ENCODE results near the gene POLR3C.

The POLR3C gene

GRCh38 chr1:145823565-145824498, at the start of gene POLR3C, which contains the start of gene RNF115:
POLR3C (plus strand) TSS chr1:145824200; CDS start chr1:145825777, 1,577 bp downstream.
RNF115 (minus strand) TSS chr1:145824095; CDS start chr1:145823873, 222 bp downstream.
- no peak for TF ChIP-seq ZFX (IDR thresholded peaks at IDR 0.05; ENCODE audit: borderline replicate concordance)
- TF ChIP-seq CTCF (IDR thresholded peaks at IDR 0.05) = no peak
- H3K27ac ChIP-seq = peak within 1 kb of the TSS; percentile 91

- H3K27ac ChIP-seq = no peak overlapping the region
- TF ChIP-seq CTCF (IDR thresholded peaks at IDR 0.05) = no peak
- TF ChIP-seq ZFX (IDR thresholded peaks at IDR 0.05; ENCODE audit: borderline replicate concordance) = no peak
These were observed 46.4 kb upstream of the POLR3C start for GRCh38 chr1:145777357-145778145.

- no peak overlapping the region for H3K27ac ChIP-seq
- TF ChIP-seq CTCF (IDR thresholded peaks at IDR 0.05) (no peak), ZFX (IDR thresholded peaks at IDR 0.05; ENCODE audit: borderline replicate concordance) (no peak)
These were observed 45.9 kb upstream of the POLR3C start for GRCh38 chr1:145778146-145778540.

- TF ChIP-seq ZFX (IDR thresholded peaks at IDR 0.05; ENCODE audit: borderline replicate concordance) (no peak), CTCF (IDR thresholded peaks at IDR 0.05) (no peak)
- H3K27ac ChIP-seq = peak overlapping the region; percentile 54
These were observed 41.5 kb upstream of the POLR3C start for GRCh38 chr1:145782272-145783099.

- TF ChIP-seq ZFX (IDR thresholded peaks at IDR 0.05; ENCODE audit: borderline replicate concordance) = no peak
- no peak for TF ChIP-seq CTCF (IDR thresholded peaks at IDR 0.05)
- no peak overlapping the region for H3K27ac ChIP-seq
These were observed 39.6 kb upstream of the POLR3C start for GRCh38 chr1:145784409-145784808.

- no peak overlapping the region; the same call in 1 of the 2 replicates for H3K27ac ChIP-seq
- TF ChIP-seq ZFX (IDR thresholded peaks at IDR 0.05; ENCODE audit: borderline replicate concordance) = no peak
- no peak for TF ChIP-seq CTCF (IDR thresholded peaks at IDR 0.05)
These were observed 38.5 kb upstream of the POLR3C start for GRCh38 chr1:145785547-145785946.
